Measurements from ENCODE around the gene DLAT. TPM values are rescaled to one million over a fixed set of nuclear protein-coding genes. Genes with fewer than 3 reads are reported as not detected.
"Not testable (repeated sequence)": the region's sequence is repeated elsewhere in the genome, so short reads cannot be mapped to it uniquely, and the experiment has no call there.

Gene DLAT
- total RNA-seq, 4 donors from 2014 or later: 18.2 to 32.1 (median 19.9) TPM

DNA sequence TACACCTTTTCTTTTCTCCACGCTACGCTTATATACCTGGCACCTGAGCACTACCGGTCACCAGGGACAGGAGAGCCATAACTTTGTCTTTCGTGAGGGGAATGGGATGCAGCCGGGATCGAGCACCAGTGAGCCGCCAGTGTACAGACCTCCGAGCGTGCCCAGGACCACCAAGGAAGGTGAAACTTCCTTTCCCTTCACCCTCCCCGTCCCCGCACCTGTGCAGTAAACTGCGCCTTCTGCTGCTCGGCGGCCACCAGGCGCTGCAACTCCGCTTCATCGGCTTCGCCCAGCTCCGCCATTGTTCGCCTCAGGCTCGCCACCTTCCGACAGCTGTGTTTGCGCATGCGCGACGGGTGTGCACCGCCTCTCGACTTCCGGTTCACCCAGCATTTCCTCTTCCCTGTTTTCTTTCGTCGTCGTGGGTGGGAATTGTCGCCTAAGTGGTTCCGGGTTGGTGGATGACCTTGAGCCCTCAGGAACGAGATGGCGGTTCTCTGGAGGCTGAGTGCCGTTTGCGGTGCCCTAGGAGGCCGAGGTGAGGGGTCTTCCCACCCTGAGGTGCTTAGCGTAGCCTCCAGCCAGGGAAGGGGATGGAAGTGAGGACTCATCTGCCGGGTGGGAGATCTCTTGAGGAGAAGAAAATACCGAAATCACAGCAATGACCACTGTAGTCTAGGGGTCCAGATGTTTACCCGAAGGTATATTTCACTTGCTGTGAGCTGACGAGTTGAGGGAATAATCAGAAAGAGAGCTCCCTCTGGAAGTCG, 61.4 kb downstream of the DLAT start, which contains the start of the genes SDHD and TIMM8B:
SDHD (plus strand) TSS at position 452 of the 770 bp plus-strand sequence; CDS start at position 487, 35 bp downstream.
TIMM8B (minus strand) TSS at position 335 of the 770 bp plus-strand sequence; CDS start at position 302, 33 bp downstream.
- no peaks in the 10 kb centered on the region for H3K27me3 ChIP-seq
- TF ChIP-seq EP300 (IDR thresholded peaks at IDR 0.05) (peak; percentile 89 to 92), CTCF (IDR thresholded peaks at IDR 0.05) (peak in 3 of 5 experiments; percentile 8 to 56 (median 56)), POLR2A (IDR thresholded peaks at IDR 0.05) (peak; percentile 14 to 48)
- WGBS, 2 donors: 0 to 1% methylated on average over 39 to 44 of the region's 45 CpGs

DNA sequence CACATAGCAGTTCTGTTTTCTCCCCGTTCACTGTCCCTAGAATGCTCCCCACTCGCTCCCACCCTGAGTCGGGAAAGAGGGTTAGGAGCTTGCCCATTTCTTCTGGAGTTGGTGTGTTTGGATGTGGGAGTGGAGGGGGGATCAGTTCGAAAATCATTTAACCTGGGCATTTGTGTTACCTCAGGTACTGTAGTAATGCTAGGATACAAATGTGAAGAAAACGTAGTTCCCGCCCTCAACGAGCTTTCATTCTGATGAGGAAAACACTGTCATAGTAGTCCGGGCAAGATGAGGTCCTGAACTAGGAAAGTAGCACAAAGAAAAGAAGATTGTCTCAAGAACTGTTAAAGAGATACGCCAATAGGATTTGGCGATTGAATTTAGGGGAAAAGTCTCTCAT, 62.0 kb downstream of the DLAT start:
- Histone ChIP-seq H3K27ac (peak overlapping the region; percentile 75 to 88 (median 83)), H3K36me3 (peaks cover 0 to 71% (median 24%) of the 10 kb centered on the region in 3 donors), H3K27me3 (no peaks in the 10 kb centered on the region), H3K4me3 (peak overlapping the region; percentile 60 to 94 (median 78)), H3K4me1 (peaks cover 0 to 48% (median 23%) of the 10 kb centered on the region in 4 donors), H3K9me3 (no peaks in the 10 kb centered on the region)
- TF ChIP-seq EP300 (IDR thresholded peaks at IDR 0.05): no peak
- no peak for TF ChIP-seq POLR2A (IDR thresholded peaks at IDR 0.05)
- TF ChIP-seq CTCF (IDR thresholded peaks at IDR 0.05): no peak
- DNase-seq (ENCODE audit: low spot score in 2 of 2): no peak
- 19 to 20% methylated on average over 10 of the region's 10 CpGs for WGBS, 2 donors

More for the DNA sequence above, 61.4 kb downstream of the DLAT start, which contains the start of the genes SDHD and TIMM8B:
- Histone ChIP-seq H3K9me3 (no peaks in the 10 kb centered on the region), H3K27ac (peak within 1 kb of the TSS; percentile 75 to 88 (median 83)), H3K4me3 (peak within 1 kb of the TSS; percentile 60 to 94 (median 78)), H3K36me3 (peaks cover 0 to 71% (median 18%) of the 10 kb centered on the region in 3 donors), H3K4me1 (peaks cover 0 to 48% (median 23%) of the 10 kb centered on the region in 4 donors)
- DNase-seq (ENCODE audit: low spot score in 2 of 2): peak; percentile 90 to 94

DNA sequence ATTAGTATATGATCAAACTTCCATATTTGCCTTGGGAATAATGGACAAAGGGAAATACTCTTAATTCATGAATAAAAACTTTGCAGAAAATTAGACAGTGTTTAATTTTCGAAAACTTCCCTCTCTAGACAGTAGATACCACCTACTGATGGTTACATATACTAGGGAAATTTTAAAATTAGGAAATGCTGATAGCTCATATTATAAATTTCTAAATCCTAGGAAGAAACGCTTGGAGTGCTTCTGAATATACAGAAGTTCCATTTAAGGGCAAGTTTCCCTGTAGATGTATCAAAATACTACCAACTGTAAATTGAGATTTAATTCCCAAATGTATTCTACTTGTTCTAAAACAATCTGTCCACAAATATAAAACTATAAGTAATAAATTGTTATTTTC, 70.1 kb downstream of the DLAT start:
- not testable (repeated sequence) for H3K4me3 ChIP-seq; H3K4me1 ChIP-seq; H3K9me3 ChIP-seq; H3K27me3 ChIP-seq; H3K27ac ChIP-seq; DNase-seq (ENCODE audit: low spot score in 2 of 2)
- peaks cover 0 to 77% (median 27%) of the 10 kb centered on the region in 3 donors for H3K36me3 ChIP-seq
- 93 to 95% methylated on average over 2 of the region's 2 CpGs for WGBS, 2 donors

DNA sequence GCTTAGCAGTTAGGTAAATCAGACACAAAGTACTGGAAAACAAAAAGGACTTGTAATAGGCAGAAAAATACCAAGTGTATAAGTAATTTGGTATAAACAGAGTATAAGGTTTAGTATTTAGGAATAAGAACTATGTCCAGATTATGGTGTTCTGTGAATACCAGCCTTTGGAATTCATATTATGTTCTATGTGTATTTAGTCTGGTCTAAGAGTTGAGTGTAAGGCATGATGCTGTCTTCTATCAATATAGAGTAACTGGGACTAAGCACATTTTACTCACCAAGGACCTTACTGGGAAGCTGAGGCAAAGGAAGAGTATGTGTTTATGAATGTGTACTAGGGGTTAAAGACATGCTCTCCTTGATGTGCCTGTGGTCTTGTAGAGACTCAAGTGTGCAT, 71.0 kb downstream of the DLAT start:
- H3K9me3 ChIP-seq: no peaks in the 10 kb centered on the region
- no peak for TF ChIP-seq POLR2A (IDR thresholded peaks at IDR 0.05)
- TF ChIP-seq CTCF (IDR thresholded peaks at IDR 0.05): no peak
- no peak for TF ChIP-seq EP300 (IDR thresholded peaks at IDR 0.05)
- no peak overlapping the region for H3K27ac ChIP-seq
- no peaks in the 10 kb centered on the region for H3K27me3 ChIP-seq
- peaks cover 0 to 68% (median 19%) of the 10 kb centered on the region in 3 donors for H3K36me3 ChIP-seq
- H3K4me1 ChIP-seq: no peaks in the 10 kb centered on the region
- DNase-seq (ENCODE audit: low spot score in 2 of 2): no peak
- H3K4me3 ChIP-seq: no peak overlapping the region

GRCh38 chr11:112097734-112098528, 72.7 kb downstream of the DLAT start:
- TF ChIP-seq EP300 (IDR thresholded peaks at IDR 0.05): no peak

More at GRCh38 chr11:112097734-112098528, 72.7 kb downstream of the DLAT start:
- no peak for DNase-seq (ENCODE audit: low spot score in 2 of 2)
- 91 to 93% methylated on average over 11 of the region's 11 CpGs for WGBS, 2 donors
- Histone ChIP-seq H3K27ac (no peak overlapping the region), H3K27me3 (no peaks in the 10 kb centered on the region), H3K4me3 (no peak overlapping the region), H3K9me3 (no peaks in the 10 kb centered on the region), H3K36me3 (peaks cover 0 to 50% (median 5%) of the 10 kb centered on the region in 3 donors), H3K4me1 (no peaks in the 10 kb centered on the region)

All from tibial nerve (tissue), 4 donors.